DMS 273 treated with DMSO at 0.1 percent for 48 hours (cell line): ENCODE data around the gene VIT.
"Not testable (repeated sequence)": the region's sequence is repeated elsewhere in the genome, so short reads cannot be mapped to it uniquely, and the experiment has no call there.

Experiments
- DNase-seq: peaks from one replicate; lab custom pipeline; 2025; lab: John Stamatoyannopoulos, UW

The VIT gene

DNA sequence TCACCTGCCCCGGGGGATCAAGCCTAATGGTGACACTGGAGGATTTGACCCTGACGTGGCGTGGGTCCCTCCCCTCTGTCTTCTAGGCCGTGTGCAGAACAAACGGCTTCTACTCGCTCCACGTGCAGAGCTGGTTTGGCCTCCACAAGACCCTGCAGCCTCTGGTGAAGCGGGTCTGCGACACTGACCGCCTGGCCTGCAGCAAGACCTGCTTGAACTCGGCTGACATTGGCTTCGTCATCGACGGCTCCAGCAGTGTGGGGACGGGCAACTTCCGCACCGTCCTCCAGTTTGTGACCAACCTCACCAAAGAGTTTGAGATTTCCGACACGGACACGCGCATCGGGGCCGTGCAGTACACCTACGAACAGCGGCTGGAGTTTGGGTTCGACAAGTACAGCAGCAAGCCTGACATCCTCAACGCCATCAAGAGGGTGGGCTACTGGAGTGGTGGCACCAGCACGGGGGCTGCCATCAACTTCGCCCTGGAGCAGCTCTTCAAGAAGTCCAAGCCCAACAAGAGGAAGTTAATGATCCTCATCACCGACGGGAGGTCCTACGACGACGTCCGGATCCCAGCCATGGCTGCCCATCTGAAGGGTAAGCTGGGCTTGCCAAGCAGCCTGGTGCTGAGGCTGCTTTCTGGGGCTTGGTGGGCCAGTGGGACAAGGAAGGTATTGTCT, 112.0 kb downstream of the VIT start:
- no peak for DNase-seq

DNA sequence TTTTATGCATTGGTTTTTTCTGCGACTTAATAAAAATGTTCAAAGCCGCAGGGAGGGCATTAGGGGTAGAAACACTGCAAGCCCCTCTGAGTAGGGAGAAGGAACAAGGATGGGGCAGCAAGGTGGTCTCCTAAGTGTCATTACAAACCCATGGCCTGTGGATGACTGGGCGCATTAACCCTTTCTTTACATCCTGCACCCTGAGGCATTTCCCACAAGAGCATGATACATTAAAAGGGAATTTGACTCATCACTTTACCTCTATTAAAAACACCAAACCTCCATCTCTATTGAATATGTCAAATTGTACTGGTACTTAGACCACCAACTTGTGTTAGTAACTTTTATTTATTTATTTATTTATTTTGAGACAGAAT, 112.5 kb downstream of the VIT start:
- no peak for DNase-seq

DNA sequence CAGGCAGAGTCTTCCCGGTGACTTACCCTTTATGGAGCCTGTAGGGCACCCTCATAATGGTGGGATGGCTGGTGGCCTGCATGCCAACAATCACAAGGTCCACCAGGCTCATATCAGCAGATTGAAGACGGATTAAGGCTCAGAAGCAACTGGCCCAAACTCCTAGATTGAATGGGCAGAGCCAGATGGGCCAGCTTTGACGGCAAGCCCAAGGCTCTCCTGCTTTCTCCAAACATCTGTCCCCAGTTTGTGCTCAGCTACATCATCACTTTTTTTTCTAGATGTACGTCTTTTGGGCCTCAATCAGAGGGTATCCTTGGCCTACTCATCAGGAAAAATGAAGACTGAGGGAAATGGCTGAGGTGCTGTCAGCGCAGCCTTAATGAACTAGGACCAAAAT, 114.6 kb downstream of the VIT start:
- DNase-seq: peak; percentile 58

DNA sequence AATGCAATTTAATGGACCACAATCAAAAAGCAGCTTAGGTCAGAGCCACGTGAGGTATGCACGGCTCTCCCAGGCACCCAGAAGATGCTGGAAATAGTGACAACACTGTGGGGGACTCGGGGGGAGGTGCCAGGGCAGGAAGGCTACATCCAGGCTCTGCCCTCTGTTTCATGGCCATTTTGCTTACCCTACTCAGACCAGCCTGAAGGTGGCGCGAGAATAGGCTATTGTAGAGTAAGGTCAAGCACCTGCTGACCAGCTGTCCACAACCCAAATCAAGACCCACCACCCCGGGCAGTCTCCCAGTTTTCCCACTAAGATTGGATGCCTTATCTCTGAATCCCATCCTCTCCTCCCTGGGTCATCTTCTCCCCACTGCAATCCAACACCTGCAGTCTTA, 115.7 kb downstream of the VIT start:
- no peak for DNase-seq

DNA sequence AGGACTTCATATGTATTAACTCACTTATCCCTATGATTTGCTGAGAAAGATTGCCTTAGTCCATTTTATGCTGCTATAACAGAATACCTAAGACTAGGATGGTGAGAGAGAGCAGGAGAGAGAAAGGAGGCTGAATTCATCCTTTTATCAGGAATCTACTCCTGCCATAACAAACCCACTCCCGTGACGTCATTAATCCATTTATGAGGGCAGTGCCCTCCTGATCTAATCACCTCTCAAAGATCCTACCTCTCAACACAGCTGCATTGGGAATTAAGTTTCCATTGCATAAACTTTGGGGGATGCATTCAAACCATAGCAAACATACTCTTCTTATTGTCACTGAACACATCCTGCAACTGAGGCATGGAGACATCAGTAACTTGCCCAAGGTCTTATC, 122.0 kb downstream of the VIT start:
- no peak for DNase-seq

DNA sequence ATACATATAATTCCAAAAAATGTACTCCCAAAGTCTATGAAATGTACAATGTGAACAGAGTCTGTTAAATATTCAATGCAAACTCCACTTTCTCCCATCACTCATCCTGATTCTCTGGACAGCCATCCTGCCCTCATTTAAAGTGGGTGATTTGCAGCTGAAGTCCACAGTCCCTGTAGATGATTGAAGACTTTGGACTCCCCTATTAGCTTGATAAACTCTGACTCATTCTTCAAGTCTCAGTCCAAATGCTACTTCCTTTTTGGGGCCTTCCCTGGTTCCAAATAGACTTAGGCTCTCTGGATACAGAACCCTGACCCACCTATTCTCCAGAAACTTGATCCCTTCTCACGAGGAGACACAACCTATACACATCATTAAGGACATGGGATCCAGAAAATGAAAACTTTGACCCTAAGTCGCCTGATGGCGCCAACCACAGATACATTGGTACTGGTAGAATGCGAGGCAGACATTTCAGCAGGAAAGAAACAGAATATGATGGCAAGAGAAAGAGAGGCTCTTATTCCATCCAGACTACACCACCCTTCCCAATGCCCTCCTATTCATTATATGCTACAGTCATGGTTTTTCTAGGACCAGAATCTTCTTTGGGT, 122.7 kb downstream of the VIT start:
- DNase-seq: no peak

DNA sequence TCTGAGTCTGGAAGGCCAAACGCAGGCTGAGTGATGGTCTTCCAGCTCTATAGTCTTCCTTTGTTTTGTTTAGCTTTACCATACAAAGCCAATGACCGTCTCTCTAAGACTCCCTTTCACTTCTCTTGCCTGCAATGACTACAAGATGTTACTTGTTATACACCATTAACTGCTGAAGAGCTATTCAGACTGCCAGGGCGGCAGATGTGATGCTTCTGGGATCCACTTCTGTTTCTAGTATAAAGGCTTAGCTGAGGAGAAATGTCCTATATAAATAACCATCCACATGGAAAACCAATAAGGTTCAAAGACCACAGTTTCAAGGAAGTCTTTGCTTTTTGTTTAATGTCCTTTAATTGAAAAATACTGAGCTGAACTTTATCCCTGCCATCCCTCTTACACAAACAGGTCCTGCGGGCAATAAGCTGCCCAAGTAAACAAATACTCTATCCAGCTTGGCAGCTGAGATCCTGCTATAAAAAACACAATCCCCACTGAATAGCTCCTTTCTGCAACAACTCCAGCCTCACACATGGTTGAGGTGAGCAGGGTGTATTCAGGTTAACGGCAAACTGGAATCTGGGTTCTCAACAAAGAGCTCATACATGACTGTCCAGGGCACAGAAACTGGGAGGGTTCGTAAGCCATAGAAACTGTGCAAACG, 124.6 kb downstream of the VIT start:
- DNase-seq: no peak

DNA sequence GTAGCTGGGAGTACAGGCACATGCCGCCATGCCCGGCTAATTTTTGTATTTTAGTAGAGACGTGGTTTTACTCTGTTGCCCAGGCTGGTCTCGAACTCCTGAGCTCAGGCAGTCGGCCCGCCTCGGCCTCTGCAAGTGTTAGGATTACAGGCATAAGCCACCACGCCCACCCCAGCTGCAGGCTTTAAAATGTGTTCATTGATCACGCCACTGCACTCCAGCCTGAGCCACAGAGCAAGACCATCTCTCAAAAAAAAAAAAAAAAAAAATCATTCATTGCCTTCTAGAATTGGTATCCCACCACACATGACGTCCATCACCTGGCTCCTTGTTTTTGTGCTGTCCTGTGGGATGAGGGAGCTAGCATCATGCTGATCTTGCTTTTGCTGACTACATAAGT, 127.4 kb downstream of the VIT start:
- DNase-seq: no peak

DNA sequence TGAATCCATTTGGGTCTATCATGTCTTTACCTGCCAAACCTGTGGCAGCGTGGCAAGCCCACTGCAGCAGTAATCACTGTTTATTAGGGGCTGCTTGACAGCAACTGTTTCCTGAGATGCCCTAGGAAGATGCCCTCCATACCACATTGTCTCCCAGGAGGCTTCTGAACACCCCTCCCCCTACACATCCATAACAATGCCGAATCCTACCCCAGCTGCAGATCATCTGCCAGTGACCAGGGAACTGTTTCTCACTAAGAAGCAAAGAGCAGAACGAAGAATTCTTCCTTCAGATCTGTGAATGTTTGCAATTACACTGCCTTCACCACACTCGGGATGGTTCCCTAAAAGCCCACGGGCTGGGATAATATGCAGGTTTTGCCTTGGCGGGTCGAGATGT, 127.8 kb downstream of the VIT start:
- DNase-seq: no peak

DNA sequence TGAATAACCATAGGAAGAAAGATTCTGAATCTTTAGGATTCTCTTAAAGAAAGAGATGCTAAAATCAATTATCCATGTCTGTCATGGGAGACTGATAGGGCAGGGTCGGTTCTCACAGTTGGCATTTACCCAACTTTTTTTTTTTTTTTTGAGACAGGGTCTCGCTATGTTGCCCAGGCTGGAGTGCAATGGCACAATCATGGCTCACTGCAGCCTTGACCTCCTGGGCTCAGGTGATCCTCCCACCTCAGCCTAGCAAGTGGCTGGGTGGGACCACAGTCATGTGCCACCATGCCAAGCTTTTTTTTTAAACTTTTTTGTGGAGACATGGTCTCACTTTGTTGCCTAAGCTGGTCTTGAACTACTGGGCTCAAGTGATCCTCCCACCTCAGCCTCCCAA, 128.2 kb downstream of the VIT start:
- not testable (repeated sequence) for DNase-seq

DNA sequence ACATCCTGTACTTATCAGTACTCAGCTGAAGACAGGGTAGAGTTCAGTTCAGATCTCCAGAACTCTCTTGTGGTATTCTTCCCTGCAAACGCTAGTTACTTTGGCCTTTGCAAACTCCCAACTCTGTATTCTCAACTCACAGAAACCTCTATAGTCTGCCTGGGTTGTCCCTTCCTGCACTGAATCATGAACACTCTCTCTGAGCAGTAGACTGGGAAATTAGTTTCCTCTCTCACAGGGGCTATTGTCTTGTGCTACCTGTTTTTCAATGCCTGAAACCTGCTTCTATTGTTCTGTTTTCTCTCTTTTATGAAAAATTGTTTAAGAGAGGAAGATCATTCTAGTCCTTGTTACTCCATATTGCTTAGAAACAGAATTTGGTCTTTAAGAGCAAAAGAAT, 134.7 kb downstream of the VIT start:
- no peak for DNase-seq

DNA sequence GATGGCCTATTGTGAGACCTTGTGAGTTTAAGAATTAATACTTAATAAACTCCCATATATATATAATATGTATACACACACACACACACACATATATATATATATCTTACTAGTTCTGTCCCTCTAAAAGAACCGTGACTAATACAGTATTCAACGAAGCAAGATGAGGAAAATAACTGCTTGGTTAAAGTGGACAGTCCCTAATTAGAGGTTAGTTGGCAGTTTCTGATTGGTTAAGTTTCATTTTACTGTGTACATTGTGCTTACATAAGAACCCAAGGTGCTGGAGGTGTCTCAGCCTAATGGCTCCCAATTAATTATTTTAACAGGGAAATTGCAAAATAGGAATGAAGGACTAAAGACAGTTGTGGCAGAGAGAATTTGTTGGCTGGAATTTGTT, 137.7 kb downstream of the VIT start:
- DNase-seq: no peak

DNA sequence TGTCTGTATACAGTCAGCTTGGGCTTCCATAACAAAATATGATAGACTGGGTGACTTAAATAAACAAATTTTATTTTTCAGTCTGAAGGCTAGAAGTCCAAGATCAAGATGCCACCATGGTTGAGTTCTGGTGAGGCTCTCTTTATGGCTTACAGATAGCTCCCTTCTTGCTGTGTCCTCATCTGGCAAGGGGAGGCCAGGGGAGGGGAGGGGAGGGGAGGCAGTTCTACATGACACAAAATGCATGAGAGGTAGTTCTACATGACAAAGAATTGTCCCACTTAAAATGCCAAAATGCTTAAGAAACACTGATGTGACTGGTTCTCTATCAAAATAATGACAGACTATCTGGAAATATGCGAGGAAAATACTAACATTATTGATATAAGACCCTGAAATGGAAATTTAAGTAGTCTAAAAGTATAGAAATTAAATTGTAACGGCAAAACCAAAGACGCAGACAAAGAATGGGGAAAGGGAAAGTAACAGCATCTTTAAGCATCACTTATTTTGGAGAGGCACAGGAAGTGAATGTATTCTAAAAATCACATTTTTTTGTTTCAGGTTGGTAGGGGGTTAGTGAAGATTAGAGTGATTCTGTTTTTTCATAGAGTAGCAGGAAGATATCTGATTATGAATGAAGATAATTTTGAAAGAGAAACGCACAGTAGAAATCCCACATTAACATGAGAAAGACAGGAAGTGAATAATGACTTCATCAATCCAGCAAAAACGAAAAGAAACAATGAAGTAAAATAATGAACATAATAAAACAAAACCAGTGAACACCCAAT, 138.4 kb downstream of the VIT start:
- no peak for DNase-seq

DNA sequence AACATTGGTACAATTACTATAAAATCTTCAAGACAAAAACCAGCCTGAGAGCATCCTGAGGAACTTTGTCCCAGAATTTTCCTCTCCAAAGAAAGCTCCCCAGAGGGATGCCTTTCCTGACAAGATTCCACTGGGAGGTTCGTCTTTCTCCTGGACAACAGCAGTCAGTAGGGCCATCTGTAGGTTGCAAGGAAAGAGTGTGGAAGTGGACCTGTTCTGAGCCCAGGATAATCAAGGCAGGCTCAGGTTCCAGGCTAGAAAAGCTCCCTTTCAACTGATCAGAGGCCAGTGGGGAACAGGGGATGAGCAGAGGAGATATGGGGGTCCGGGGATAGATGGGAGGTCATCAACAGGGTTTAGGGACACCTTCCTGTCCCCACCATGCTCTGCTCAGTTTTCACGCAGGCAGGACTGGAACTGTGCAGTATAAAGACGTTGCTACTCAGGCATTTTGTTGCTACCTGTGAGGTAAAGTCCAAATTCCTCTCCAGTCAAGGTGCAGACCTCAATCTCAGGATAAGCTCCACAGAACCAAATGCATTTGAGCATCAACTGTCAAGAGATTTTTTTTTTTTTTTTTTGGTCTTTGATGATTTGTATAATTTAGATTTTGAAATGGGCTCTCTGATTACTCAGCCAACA, 143.6 kb downstream of the VIT start:
- DNase-seq: no peak

DNA sequence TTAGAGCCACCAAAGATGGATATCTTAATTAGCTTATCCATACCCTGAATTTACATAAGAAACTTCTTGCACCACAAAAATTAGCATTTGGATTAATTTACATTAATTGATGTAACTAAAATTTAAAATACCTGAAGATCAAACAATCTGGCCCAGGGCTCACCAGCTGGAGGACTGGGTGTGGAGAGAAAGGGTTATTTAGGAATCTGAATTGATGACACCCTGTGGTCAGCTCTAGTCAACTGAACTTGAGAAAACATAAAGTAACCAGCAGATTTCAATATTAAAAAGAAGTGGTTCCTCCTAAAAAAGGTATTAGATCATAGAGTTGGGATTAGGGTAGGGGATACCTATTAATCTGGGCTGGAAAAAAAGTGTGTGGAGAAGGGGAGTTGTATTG, 147.3 kb downstream of the VIT start:
- DNase-seq: no peak

DNA sequence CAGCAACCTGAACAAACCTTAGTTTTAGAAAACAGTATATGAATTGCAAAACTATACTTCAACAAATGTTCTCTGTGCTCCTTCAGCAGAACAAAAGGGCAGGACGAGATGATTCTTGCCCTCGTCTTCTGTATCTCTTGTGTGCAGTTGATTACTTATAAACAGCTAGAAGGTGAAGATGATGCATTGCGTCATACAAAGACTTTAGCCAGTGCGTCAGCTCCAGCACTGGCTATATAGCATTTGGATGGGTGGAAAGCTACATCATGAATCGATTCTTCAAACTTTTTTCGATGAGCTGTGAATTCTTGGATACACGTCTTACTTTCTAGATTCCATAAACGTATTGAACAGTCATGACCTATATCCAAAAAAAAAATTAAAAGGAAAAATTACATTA, 152.8 kb downstream of the VIT start:
- no peak for DNase-seq

DNA sequence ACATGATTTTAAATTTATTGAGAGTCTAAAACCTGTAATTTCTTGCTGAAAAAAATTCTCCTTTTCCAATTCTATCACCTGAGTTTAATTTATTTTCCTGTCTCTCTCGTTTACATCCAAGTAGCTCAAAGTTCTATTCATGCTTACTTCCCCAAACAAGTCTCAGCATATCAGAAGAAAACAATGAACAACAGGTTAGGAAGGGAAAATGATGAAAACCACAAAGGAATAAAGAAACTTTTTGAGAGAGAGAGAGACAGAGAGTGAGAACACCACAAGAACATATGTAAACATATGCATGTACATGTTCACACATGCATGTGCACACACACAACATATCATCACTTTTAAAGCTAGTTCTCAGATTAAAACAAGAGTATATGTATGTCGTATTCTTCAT, 157.7 kb downstream of the VIT start:
- DNase-seq: no peak

DNA sequence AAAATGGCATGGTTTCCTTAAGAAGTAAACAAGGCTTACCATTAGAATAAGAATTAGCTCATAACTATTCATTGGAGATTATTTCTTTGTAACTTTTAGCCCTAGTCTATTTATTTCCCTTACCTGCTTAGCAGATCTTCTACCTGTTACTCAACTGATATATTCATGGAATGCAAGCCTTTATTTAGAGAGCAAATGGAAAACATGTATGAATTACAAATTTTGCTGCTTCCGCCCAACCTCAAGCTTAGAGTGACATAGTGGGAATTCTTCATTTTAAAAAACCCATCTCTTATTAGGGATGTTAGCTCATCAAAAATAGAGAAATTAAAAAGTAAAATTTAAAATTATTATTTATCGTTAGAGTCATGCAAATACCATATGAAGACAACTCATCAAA, 158.9 kb downstream of the VIT start:
- DNase-seq: no peak

DNA sequence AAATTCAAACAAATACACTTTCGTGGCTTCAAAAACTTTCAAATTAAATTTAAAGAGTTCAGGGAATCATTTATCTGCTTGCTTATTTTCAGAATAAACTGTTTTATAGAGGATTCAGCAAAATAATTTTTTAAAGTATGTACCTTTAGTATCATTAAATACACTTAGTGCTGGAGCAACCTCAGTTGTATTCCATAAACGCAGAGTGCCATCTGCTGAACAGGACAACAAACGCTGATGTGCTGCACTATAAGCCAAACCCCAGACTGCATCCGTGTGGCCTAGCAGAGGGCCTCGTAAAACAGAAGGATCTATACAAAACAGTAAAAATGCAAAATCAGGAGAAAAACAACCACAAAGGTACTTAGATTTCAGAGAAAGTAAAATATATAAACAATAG, 161.2 kb downstream of the VIT start:
- no peak for DNase-seq

DNA sequence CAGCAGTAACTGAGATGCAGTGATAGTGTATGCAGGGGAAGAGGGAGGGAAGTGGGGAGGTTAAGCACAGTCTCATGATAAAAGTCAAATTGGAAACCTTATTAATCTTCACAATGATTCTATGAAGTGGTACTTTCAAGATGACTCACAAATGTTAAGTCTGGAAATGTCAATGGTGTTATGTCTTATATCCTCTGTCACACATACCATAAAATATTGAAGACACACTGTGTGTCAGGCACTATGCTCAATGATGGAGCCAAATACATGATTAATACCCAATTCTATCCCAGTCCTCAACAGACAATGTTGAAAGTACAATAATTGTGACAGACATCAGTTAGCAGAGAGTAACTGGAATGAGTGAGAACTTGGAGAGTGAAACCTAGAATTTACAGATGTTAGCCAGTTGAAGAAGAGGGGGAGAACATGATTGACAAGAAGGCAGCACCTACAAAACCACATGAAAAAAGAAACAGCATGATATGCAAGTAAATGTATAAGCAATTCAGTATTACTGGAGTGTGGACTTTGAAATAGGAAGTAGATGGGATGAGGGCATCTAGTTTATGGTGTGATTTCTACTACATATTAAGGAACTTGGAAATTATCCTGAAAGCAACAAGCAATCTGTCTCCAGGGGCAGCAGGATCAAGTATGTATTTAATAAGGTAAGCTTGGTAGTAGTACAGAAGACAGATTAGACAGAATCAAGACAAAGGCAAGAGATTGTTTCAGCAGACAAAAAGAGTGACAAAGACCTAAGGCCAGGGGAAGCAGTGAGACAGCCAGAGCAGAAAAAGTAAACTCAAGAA, 162.3 kb downstream of the VIT start:
- DNase-seq: no peak

DNA sequence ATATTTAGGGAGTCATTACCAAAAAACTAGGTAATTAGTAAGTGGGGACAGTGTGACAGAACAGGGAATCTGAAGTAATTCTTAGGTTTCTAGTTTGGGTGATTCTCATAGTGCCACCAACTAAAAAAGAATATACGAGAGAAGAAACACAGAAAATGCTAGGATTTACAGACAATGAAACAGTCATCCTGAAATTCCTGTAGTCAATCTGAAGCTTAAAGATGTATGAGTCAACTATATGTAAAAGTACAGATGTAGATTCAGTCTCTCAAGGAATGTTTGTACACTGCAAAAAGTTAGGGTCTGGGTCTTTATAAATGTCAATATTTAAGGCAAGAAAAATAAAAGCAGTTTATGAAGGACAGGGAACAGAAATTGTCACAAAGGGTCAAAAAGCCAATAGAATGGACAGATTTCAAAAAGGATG, 162.9 kb downstream of the VIT start:
- DNase-seq: no peak

DNA sequence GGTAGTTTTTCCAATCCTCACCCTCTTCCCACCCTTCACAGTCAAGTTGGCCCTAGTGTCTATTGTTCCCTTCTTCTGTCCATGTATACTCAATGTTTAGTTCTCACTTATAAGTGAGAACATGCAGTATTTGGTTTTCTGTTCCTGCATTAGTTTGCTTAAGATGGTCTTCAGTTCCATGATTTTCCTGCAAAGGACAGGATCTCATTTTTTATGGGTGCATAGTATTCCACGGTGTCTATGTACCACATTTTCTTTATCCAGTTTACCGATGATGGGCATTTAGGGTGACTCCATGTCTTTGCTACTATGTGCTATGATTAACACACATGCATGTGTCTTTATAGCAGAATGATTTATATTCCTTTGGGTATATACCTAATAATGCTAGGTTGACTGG, 165.4 kb downstream of the VIT start:
- no peak for DNase-seq
